Upper lobe of right lung (tissue), 1 donor: ENCODE data around the gene PSORS1C2. TPM values are rescaled to one million over a fixed set of nuclear protein-coding genes. Genes with fewer than 3 reads are reported as not detected.

Experiments
- ATAC-seq: fragments of 200-7000 bp; cut with Tn5 transposase; one replicate; pipeline ENCODE4 v1.9.1; 2020; ENCODE audit warnings: mild to moderate bottlenecking, moderate library complexity
- DNase-seq: peaks from one replicate; pipeline ENCODE4 v3.0.0-alpha.2; 2020
- H3K27ac ChIP-seq: fragments of 200-600 bp; one replicate; pipeline ENCODE4 v1.8.0; 2022
- H3K27me3 ChIP-seq: fragments of 200-600 bp; one replicate; pipeline ENCODE4 v1.8.0; 2022; ENCODE audit warnings: mild to moderate bottlenecking
- H3K36me3 ChIP-seq: fragments of 200-600 bp; one replicate; pipeline ENCODE4 v1.8.0; 2022
- H3K4me1 ChIP-seq: fragments of 200-600 bp; one replicate; pipeline ENCODE4 v1.8.0; 2022
- H3K4me3 ChIP-seq: fragments of 200-600 bp; one replicate; pipeline ENCODE4 v1.8.0; 2022; ENCODE audit warnings: mild to moderate bottlenecking
- H3K9me3 ChIP-seq: fragments of 200-600 bp; one replicate; pipeline ENCODE4 v1.8.0; 2022
- intact Hi-C: fragments of 100-400 bp; cut with DNase I; formaldehyde crosslinking; loops from one replicate; pipeline ENCODE4 v1.11.0; 2022
- total RNA-seq: library from RNA; stranded (reverse); fragmentation: NEBNext Ultra II Directional; extraction: Animal tissue kit (Norgen Biotek cat#: 25700); gene quantifications from one replicate; pipeline ENCODE4 v1.2.1, GENCODE V29; 2021
- TF ChIP-seq, protein P1 (sequence below): fragments of 200-600 bp; IDR thresholded peaks from one replicate; pipeline ENCODE4 v1.8.0; 2022; ENCODE audit warnings: antibody characterized with exemption
- donor health status: DM: no; HTN: yes; CAD: no; lungs with severe emphysema.

The PSORS1C2 gene
- total RNA-seq, 1 donor from 2014 or later = not detected

DNA sequence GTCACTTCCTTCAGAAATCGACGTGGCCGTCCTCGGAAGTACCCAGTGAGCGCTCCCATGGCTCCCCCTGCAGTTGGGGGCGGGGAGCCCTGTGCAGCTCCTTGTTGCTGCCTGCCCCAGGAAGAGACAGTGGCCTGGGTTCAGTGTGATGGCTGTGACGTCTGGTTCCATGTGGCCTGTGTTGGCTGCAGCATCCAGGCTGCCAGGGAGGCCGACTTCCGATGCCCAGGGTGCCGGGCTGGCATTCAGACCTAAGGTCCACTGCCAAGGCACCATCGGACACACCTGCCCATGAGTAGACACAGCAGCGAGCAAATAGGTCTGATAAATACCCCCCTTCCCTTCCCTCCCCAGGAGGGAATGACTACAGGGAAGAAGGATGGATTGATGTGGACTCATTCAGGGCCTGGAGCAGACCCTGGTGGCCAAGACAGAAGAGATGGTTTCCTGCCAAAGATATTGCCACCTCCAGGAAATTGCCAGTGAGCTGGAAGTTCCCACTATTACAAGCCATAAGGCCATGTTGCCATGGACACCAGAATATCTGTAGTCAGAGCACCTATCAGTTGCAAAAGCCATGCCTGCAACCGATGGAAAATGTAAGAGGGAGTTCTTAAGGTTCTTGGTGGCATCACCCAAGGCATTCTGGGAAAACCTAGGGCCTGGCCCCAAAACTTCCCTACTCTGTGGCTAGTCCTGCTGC is 23.7 kb upstream of the PSORS1C2 start:
- Histone ChIP-seq H3K4me1 (peaks cover 6% of the 10 kb centered on the region), H3K27ac (no peak overlapping the region), H3K9me3 (no peaks in the 10 kb centered on the region), H3K36me3 (no peaks in the 10 kb centered on the region), H3K4me3 (no peak overlapping the region), H3K27me3 (no peaks in the 10 kb centered on the region)
- DNase-seq (no peak), ATAC-seq (no peak)
- intact Hi-C loops = no loop called here
- TF ChIP-seq, protein P1, sequence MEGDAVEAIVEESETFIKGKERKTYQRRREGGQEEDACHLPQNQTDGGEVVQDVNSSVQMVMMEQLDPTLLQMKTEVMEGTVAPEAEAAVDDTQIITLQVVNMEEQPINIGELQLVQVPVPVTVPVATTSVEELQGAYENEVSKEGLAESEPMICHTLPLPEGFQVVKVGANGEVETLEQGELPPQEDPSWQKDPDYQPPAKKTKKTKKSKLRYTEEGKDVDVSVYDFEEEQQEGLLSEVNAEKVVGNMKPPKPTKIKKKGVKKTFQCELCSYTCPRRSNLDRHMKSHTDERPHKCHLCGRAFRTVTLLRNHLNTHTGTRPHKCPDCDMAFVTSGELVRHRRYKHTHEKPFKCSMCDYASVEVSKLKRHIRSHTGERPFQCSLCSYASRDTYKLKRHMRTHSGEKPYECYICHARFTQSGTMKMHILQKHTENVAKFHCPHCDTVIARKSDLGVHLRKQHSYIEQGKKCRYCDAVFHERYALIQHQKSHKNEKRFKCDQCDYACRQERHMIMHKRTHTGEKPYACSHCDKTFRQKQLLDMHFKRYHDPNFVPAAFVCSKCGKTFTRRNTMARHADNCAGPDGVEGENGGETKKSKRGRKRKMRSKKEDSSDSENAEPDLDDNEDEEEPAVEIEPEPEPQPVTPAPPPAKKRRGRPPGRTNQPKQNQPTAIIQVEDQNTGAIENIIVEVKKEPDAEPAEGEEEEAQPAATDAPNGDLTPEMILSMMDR = no peak

DNA sequence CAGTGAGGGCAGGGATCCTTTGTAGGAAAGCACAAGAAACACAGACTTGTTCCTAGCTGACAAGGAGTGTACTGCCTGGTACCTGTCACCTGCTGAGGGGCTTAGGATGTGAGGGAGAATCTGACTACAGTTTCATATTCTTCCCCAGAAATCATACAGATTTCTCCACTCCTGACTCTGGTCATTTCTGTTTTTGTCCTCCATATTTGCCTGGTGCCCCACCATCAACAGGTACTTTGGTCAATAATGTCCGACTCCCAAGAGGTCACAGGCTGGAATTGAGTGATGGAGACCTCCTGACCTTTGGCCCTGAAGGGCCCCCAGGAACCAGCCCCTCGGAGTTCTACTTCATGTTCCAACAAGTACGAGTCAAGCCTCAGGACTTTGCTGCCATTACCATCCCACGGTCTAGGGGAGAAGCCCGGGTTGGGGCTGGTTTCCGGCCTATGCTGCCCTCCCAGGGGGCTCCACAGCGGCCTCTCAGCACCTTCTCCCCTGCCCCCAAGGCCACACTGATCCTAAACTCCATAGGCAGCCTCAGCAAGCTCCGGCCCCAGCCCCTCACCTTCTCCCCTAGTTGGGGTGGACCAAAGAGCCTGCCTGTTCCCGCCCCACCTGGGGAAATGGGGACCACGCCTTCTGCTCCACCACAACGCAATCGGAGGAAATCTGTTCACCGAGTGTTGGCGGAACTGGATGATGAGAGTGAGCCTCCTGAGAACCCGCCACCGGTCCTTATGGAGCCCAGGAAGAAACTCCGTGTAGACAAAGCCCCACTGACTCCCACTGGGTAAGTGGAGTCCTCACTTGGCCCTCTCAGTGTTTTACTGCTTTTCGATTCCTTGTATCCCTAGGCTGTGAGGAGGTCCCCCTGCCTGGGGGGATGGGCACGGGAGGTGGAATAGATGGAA is 22.6 kb upstream of the PSORS1C2 start:
- Histone ChIP-seq H3K4me1 (peaks cover 11% of the 10 kb centered on the region), H3K36me3 (no peaks in the 10 kb centered on the region), H3K27me3 (no peaks in the 10 kb centered on the region), H3K27ac (no peak overlapping the region), H3K4me3 (no peak overlapping the region), H3K9me3 (no peaks in the 10 kb centered on the region)
- no peak for DNase-seq
- TF ChIP-seq, protein P1 = no peak
- no peak for ATAC-seq
- intact Hi-C loops = no loop called here

DNA sequence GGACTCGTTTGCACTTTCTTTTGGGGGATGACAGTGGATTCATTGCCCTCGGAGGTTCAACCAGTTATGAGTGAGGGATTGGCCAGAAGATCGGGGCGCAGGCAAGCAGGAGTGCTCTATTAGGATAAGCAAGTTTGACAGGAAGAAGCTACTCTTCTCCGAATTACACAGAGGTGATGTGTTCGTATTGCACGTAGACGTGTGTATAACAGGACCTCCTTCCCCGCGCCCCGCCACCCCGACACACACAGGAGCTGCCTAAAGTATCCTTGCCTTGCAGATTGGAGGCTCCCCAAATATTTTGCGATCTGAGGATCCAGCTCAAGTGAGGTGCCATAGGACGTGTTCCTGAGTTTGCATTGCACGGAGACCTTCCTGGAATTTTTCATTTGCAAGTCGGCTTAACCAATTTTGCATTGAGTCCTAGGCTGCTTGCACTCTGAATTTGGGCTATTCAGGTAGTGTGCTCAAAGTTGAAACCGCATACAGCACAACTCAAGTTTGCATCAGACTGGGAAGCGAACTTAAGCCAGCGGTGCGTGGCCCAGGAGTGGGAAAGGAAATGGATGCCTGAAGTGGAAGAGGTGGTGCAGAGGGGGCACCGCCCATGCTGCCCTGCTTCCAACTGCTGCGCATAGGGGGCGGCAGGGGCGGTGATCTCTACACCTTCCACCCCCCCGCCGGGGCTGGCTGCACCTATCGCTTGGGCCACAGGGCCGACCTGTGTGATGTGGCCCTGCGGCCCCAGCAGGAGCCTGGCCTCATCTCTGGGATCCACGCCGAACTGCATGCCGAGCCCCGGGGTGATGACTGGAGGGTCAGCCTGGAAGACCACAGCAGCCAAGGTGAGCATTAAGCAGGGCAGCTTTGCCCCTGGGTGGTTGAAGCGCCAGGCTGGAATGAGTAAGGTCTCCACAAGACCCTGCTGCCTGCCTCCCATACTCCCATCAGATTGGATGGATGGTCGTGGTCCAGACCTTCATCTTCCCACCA is 20.3 kb upstream of the PSORS1C2 start:
- no peak for ATAC-seq
- Histone ChIP-seq H3K9me3 (no peaks in the 10 kb centered on the region), H3K4me1 (peaks cover 11% of the 10 kb centered on the region), H3K4me3 (peak overlapping the region; percentile 70), H3K36me3 (no peaks in the 10 kb centered on the region), H3K27me3 (no peaks in the 10 kb centered on the region), H3K27ac (no peak overlapping the region)
- no peak for DNase-seq
- intact Hi-C loops = no loop called here
- TF ChIP-seq, protein P1 = no peak

DNA sequence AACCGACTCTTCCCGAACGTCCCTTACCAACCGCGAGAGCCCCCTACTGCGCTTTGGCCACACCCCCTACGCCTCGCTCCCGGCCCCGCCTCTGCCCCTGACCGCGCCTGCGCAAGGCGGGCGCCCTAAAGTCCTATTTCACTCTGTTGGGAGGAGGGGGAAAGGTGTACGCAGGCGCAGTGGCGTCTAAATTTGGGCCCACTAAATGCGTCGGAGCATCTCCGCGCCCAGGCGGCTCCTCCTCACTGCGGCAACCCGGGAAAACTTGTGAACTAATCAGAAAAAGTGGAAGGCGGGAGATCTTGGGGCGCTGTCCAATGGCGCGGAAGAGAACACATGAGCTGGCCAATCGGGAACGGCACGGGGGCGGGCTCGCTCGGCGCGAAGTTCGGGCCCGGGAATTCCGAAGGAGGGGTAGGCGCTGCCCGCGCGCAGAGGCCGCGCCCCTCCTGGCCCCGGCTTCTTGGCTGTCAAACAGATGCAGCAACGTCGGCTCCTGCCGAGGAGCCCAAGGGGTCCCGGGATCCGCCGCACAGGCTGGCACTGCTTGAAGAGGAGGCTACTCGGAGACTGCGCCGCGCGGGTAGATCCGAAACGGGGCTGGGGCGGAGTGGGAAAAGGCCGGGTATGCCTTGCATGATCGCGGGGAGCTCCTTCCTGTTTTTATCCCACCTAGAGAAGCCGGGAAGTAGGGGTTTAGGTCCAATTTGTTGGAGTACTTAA is 19.4 kb upstream of the PSORS1C2 start, which contains the start of gene TCF19:
Gene TCF19, plus strand, starts transcription at position 450 of the 723 bp plus-strand sequence. CDS start 881 bp downstream, outside the sequence.
- Histone ChIP-seq H3K4me1 (peaks cover 11% of the 10 kb centered on the region), H3K9me3 (no peaks in the 10 kb centered on the region), H3K27ac (peak within 1 kb of the TSS; percentile 47), H3K36me3 (no peaks in the 10 kb centered on the region), H3K27me3 (no peaks in the 10 kb centered on the region), H3K4me3 (peak within 1 kb of the TSS; percentile 70)
- DNase-seq (peak; percentile 99), ATAC-seq (peak; percentile 97)
- intact Hi-C loops = no loop called here
- TF ChIP-seq, protein P1 = no peak
